Activated CD4-positive, alpha-beta T cell treated with anti-CD3 and anti-CD28 coated beads for 36 hours (primary cell): ENCODE data around the gene DUOXA1. TPM values are rescaled to one million over a fixed set of nuclear protein-coding genes. Genes with fewer than 3 reads are reported as not detected.

ENCODE experiments used
- ATAC-seq: fragments of 200-7000 bp; cut with Tn5 transposase; one replicate; pipeline ENCODE4 v1.10.0; 2021; ENCODE audit warnings: mild to moderate bottlenecking, moderate library complexity
- CTCF ChIA-PET: fragments of 350-600 bp; sonication (Branson Sonifier 250); formaldehyde crosslinking; loops from one replicate; lab custom pipeline; 2021; ENCODE audit warnings: antibody characterized with exemption; lab: Charles Lee
- POLR2A ChIA-PET: fragments of 350-600 bp; sonication (Branson Sonifier 250); formaldehyde crosslinking; loops from one replicate; lab custom pipeline; 2021; ENCODE audit warnings: antibody characterized with exemption, inconsistent platforms; lab: Charles Lee
- DNase-seq: peaks from one replicate; pipeline ENCODE4 v3.0.0-alpha.2; 2020
- H3K27ac Mint-ChIP-seq: one replicate; pipeline ENCODE4 v1.8.0; 2021; ENCODE audit warnings: mixed read lengths
- H3K27me3 Mint-ChIP-seq: one replicate; pipeline ENCODE4 v1.8.0; 2021; ENCODE audit warnings: mixed read lengths
- H3K36me3 Mint-ChIP-seq: one replicate; pipeline ENCODE4 v1.8.0; 2021; ENCODE audit warnings: low read depth, mixed read lengths
- H3K4me1 Mint-ChIP-seq: one replicate; pipeline ENCODE4 v1.8.0; 2021; ENCODE audit warnings: mixed read lengths
- H3K4me3 Mint-ChIP-seq: one replicate; pipeline ENCODE4 v1.8.0; 2021; ENCODE audit warnings: mild to moderate bottlenecking, moderate library complexity, mixed read lengths
- H3K9me3 Mint-ChIP-seq: one replicate; pipeline ENCODE4 v1.8.0; 2021; ENCODE audit warnings: low read depth, mixed read lengths
- intact Hi-C, 2 experiments: fragments of 100-400 bp; cut with DNase I in 1 of 2; cut with micrococcal nuclease in 1 of 2; formaldehyde crosslinking; loops; one replicate each; pipeline versions ENCODE4 v1.14.2 to v1.15.1; 2022 to 2024; cut with DNase I, micrococcal nuclease
- total RNA-seq, 2 experiments: library from RNA; stranded (reverse); gene quantifications; one replicate each; pipeline ENCODE4 v1.2.3, GENCODE V29; 2021

The DUOXA1 gene
- total RNA-seq, 2 experiments from 2014 or later, result 0.19 TPM; not detected in 1

- intact Hi-C loops, result no loop called here
- Mint-ChIP-seq H3K9me3 (no peaks in the 10 kb centered on the region), H3K36me3 (no peaks in the 10 kb centered on the region), H3K27me3 (peaks cover 2% of the 10 kb centered on the region), H3K27ac (no peak overlapping the region), H3K4me1 (no peaks in the 10 kb centered on the region), H3K4me3 (no peak overlapping the region)
- DNase-seq (no peak), ATAC-seq (no peak)
- ChIA-PET CTCF (no interaction called here), POLR2A (no interaction called here)
These were observed 27.9 kb downstream of the DUOXA1 start for GRCh38 chr15:45101749-45102148.

GRCh38 chr15:45100884-45101625 is 28.6 kb downstream of the DUOXA1 start:
- no peak for ATAC-seq
- H3K4me3 Mint-ChIP-seq, result no peak overlapping the region
- H3K36me3 Mint-ChIP-seq, result no peaks in the 10 kb centered on the region
- POLR2A ChIA-PET, result no interaction called here
- DNase-seq, result no peak
- H3K27ac Mint-ChIP-seq, result no peak overlapping the region
- intact Hi-C loops, result no loop called here
- H3K4me1 Mint-ChIP-seq, result no peaks in the 10 kb centered on the region
- no peaks in the 10 kb centered on the region for H3K27me3 Mint-ChIP-seq
- H3K9me3 Mint-ChIP-seq, result no peaks in the 10 kb centered on the region
- CTCF ChIA-PET, result no interaction called here

- Mint-ChIP-seq H3K36me3 (no peaks in the 10 kb centered on the region), H3K9me3 (no peaks in the 10 kb centered on the region), H3K27ac (no peak overlapping the region), H3K4me3 (no peak overlapping the region), H3K4me1 (no peaks in the 10 kb centered on the region), H3K27me3 (no peaks in the 10 kb centered on the region)
- ChIA-PET CTCF (no interaction called here), POLR2A (no interaction called here)
- DNase-seq, result no peak
- intact Hi-C loops, result no loop called here
- ATAC-seq, result no peak
These were observed 30.0 kb downstream of the DUOXA1 start for GRCh38 chr15:45099549-45100165.

- H3K9me3 Mint-ChIP-seq, result no peaks in the 10 kb centered on the region
- no peaks in the 10 kb centered on the region for H3K4me1 Mint-ChIP-seq
- intact Hi-C loops, result no loop called here
- ATAC-seq (no peak), DNase-seq (no peak)
- ChIA-PET POLR2A (no interaction called here), CTCF (interaction anchor here (0.6 to 1.6 kb wide), 3 partner anchors 20 to 115 kb away, joined by 3 to 5 read pairs (median 3); no protein-coding TSS in a partner anchor)
- H3K4me3 Mint-ChIP-seq, result no peak overlapping the region
- H3K27ac Mint-ChIP-seq, result no peak overlapping the region
- H3K36me3 Mint-ChIP-seq, result no peaks in the 10 kb centered on the region
- H3K27me3 Mint-ChIP-seq, result no peaks in the 10 kb centered on the region
These were observed 32.2 kb downstream of the DUOXA1 start for GRCh38 chr15:45097466-45097865.

GRCh38 chr15:45095661-45096060 is 34.0 kb downstream of the DUOXA1 start:
- no peak overlapping the region for H3K4me3 Mint-ChIP-seq
- H3K27me3 Mint-ChIP-seq, result peaks cover 7% of the 10 kb centered on the region
- no peaks in the 10 kb centered on the region for H3K36me3 Mint-ChIP-seq
- H3K4me1 Mint-ChIP-seq, result no peaks in the 10 kb centered on the region
- no peaks in the 10 kb centered on the region for H3K9me3 Mint-ChIP-seq
- H3K27ac Mint-ChIP-seq, result no peak overlapping the region
- ChIA-PET CTCF (interaction anchor here (1.4 kb wide), 1 partner anchor 23 kb away, joined by 5 read pairs; no protein-coding TSS in a partner anchor), POLR2A (no interaction called here)
- DNase-seq (no peak), ATAC-seq (no peak)
- intact Hi-C loops, result no loop called here

GRCh38 chr15:45094358-45094730 is 35.3 kb downstream of the DUOXA1 start:
- ChIA-PET CTCF (interaction anchor here (1.4 kb wide), 1 partner anchor 24 kb away, joined by 5 read pairs; no protein-coding TSS in a partner anchor), POLR2A (no interaction called here)
- Mint-ChIP-seq H3K27ac (no peak overlapping the region), H3K27me3 (peaks cover 7% of the 10 kb centered on the region), H3K4me3 (no peak overlapping the region), H3K36me3 (no peaks in the 10 kb centered on the region), H3K4me1 (no peaks in the 10 kb centered on the region), H3K9me3 (no peaks in the 10 kb centered on the region)
- intact Hi-C loops, result no loop called here
- no peak for DNase-seq
- ATAC-seq, result no peak

GRCh38 chr15:45093622-45094357 is 35.9 kb downstream of the DUOXA1 start:
- no peak for DNase-seq
- no peaks in the 10 kb centered on the region for H3K36me3 Mint-ChIP-seq
- no peak overlapping the region for H3K4me3 Mint-ChIP-seq
- H3K27ac Mint-ChIP-seq, result no peak overlapping the region
- peaks cover 9% of the 10 kb centered on the region for H3K27me3 Mint-ChIP-seq
- no peaks in the 10 kb centered on the region for H3K4me1 Mint-ChIP-seq
- intact Hi-C loops, result no loop called here
- ATAC-seq, result no peak
- H3K9me3 Mint-ChIP-seq, result no peaks in the 10 kb centered on the region
- ChIA-PET POLR2A (no interaction called here), CTCF (interaction anchor here (1.4 kb wide), 1 partner anchor 24 kb away, joined by 5 read pairs; no protein-coding TSS in a partner anchor)

GRCh38 chr15:45093013-45093412 is 36.7 kb downstream of the DUOXA1 start:
- peaks cover 9% of the 10 kb centered on the region for H3K27me3 Mint-ChIP-seq
- ChIA-PET CTCF (interaction anchor here (0.7 to 3.0 kb wide), 2 partner anchors 25 to 119 kb away, joined by 3 to 12 read pairs; no protein-coding TSS in a partner anchor), POLR2A (no interaction called here)
- H3K4me3 Mint-ChIP-seq, result no peak overlapping the region
- no peaks in the 10 kb centered on the region for H3K9me3 Mint-ChIP-seq
- no peaks in the 10 kb centered on the region for H3K4me1 Mint-ChIP-seq
- no peak for DNase-seq
- ATAC-seq, result no peak
- H3K27ac Mint-ChIP-seq, result no peak overlapping the region
- intact Hi-C loops, result no loop called here
- no peaks in the 10 kb centered on the region for H3K36me3 Mint-ChIP-seq

- Mint-ChIP-seq H3K27me3 (peaks cover 16% of the 10 kb centered on the region), H3K9me3 (no peaks in the 10 kb centered on the region), H3K4me3 (no peak overlapping the region), H3K4me1 (no peaks in the 10 kb centered on the region), H3K27ac (no peak overlapping the region), H3K36me3 (no peaks in the 10 kb centered on the region)
- intact Hi-C loops, result no loop called here
- CTCF ChIA-PET, result interaction anchor here (3.0 kb wide), 1 partner anchor 27 kb away, joined by 12 read pairs; no protein-coding TSS in a partner anchor
- POLR2A ChIA-PET, result no interaction called here
- ATAC-seq, result no peak
- DNase-seq, result no peak
These were observed 38.1 kb downstream of the DUOXA1 start for GRCh38 chr15:45091576-45091975.

GRCh38 chr15:45091161-45091560 is 38.5 kb downstream of the DUOXA1 start:
- Mint-ChIP-seq H3K36me3 (no peaks in the 10 kb centered on the region), H3K9me3 (no peaks in the 10 kb centered on the region), H3K27me3 (peaks cover 16% of the 10 kb centered on the region), H3K4me1 (no peaks in the 10 kb centered on the region), H3K4me3 (no peak overlapping the region), H3K27ac (no peak overlapping the region)
- ATAC-seq (no peak), DNase-seq (no peak)
- POLR2A ChIA-PET, result no interaction called here
- intact Hi-C loops, result no loop called here
- CTCF ChIA-PET, result interaction anchor here (3.0 kb wide), 1 partner anchor 27 kb away, joined by 12 read pairs; no protein-coding TSS in a partner anchor

GRCh38 chr15:45089712-45090373 is 39.8 kb downstream of the DUOXA1 start:
- ATAC-seq (no peak), DNase-seq (no peak)
- Mint-ChIP-seq H3K27me3 (peaks cover 17% of the 10 kb centered on the region), H3K4me1 (no peaks in the 10 kb centered on the region), H3K36me3 (no peaks in the 10 kb centered on the region), H3K4me3 (no peak overlapping the region), H3K27ac (no peak overlapping the region), H3K9me3 (no peaks in the 10 kb centered on the region)
- ChIA-PET POLR2A (no interaction called here), CTCF (interaction anchor here (3.1 kb wide), 1 partner anchor 28 kb away, joined by 13 read pairs; no protein-coding TSS in a partner anchor)
- intact Hi-C loops, result no loop called here
